Liver (tissue), 9 donors: ENCODE data around the gene IL2RA. TPM values are rescaled to one million over a fixed set of nuclear protein-coding genes. Genes with fewer than 3 reads are reported as not detected.

Experiments used
- DNase-seq: peaks from one replicate; pipeline ENCODE4 v3.0.0-alpha.2; 2017; ENCODE audit warnings: low spot score
- H3K27ac ChIP-seq, 2 donors: one replicate each; pipeline ENCODE4 v1.7.0; 2013; ENCODE audit warnings: inconsistent platforms in 2 of 2, low read length in 2 of 2, control low read depth in 1 of 2, low read depth in 1 of 2, mild to moderate bottlenecking in 1 of 2
- H3K27me3 ChIP-seq, 4 donors: one replicate each; pipeline versions ENCODE4 v1.6.1 to v1.7.0; 2013; ENCODE audit warnings: low read length in 3 of 4, inconsistent platforms in 1 of 4, mild to moderate bottlenecking in 1 of 4, moderate library complexity in 1 of 4; ENCODE audit not compliant: control insufficient read depth in 4 of 4, insufficient read depth in 4 of 4
- H3K36me3 ChIP-seq, 4 donors: one replicate each; pipeline versions ENCODE4 v1.6.1 to v1.7.0; 2013; ENCODE audit warnings: low read length in 3 of 4, mild to moderate bottlenecking in 3 of 4, low read depth in 1 of 4, moderate library complexity in 1 of 4; ENCODE audit not compliant: control insufficient read depth in 4 of 4, insufficient read depth in 3 of 4
- H3K4me1 ChIP-seq, 4 donors: one replicate each; pipeline versions ENCODE4 v1.6.1 to v1.7.0; 2013; ENCODE audit warnings: low read length in 3 of 4, mild to moderate bottlenecking in 3 of 4, moderate library complexity in 1 of 4; ENCODE audit not compliant: control insufficient read depth in 4 of 4, insufficient read depth in 4 of 4
- H3K4me3 ChIP-seq, 3 donors: one replicate each; pipeline versions ENCODE4 v1.6.1 to v1.7.0; 2013; ENCODE audit warnings: low read length in 3 of 3, control low read depth in 1 of 3, low read depth in 1 of 3, mild to moderate bottlenecking in 1 of 3
- H3K9ac ChIP-seq, 2 donors: one replicate each; pipeline ENCODE4 v1.7.0; 2013; ENCODE audit warnings: low read length in 2 of 2, mild to moderate bottlenecking in 2 of 2, moderate library complexity in 2 of 2, control low read depth in 1 of 2, low read depth in 1 of 2
- H3K9me3 ChIP-seq, 4 donors: one replicate each; pipeline versions ENCODE4 v1.6.1 to v1.7.0; 2013; ENCODE audit warnings: low read length in 3 of 4; ENCODE audit not compliant: control insufficient read depth in 4 of 4
- ATF3 ChIP-seq: IDR thresholded peaks from 2 replicates; pipeline ENCODE4 v1.6.1; 2016; ENCODE audit warnings: antibody characterized with exemption
- CTCF ChIP-seq: fragments of 150-350 bp; IDR thresholded peaks from 2 replicates; pipeline ENCODE4 v1.5.1; 2017; ENCODE audit warnings: improper control_type of control experiment, low read depth, low read length; ENCODE audit not compliant: missing input control
- EGR1 ChIP-seq, 2 donors: IDR thresholded peaks; 2 replicates each; pipeline ENCODE4 v1.6.1; 2016 to 2018; ENCODE audit warnings: antibody characterized with exemption in 2 of 2, low read depth in 2 of 2
- FOXA1 ChIP-seq: IDR thresholded peaks from 2 replicates; pipeline ENCODE4 v1.6.1; 2016; ENCODE audit warnings: antibody characterized with exemption
- FOXA2 ChIP-seq: IDR thresholded peaks from 2 replicates; pipeline ENCODE4 v1.6.1; 2016; ENCODE audit warnings: antibody characterized with exemption
- GABPA ChIP-seq, 2 donors: IDR thresholded peaks in 1 of 2; conservative IDR thresholded peaks in 1 of 2; 2 replicates each; pipeline ENCODE4 v1.6.1; 2016; ENCODE audit warnings: antibody characterized with exemption in 2 of 2, mild to moderate bottlenecking in 1 of 2, moderate library complexity in 1 of 2
- HNF4A ChIP-seq, 2 donors: conservative IDR thresholded peaks; 2 replicates each; pipeline ENCODE4 v1.6.1; 2016; ENCODE audit warnings: antibody characterized with exemption in 2 of 2, mild to moderate bottlenecking in 2 of 2
- HNF4G ChIP-seq: IDR thresholded peaks from 2 replicates; pipeline ENCODE4 v1.6.1; 2016; ENCODE audit warnings: antibody characterized with exemption
- JUND ChIP-seq, 2 donors: IDR thresholded peaks; 2 replicates each; pipeline ENCODE4 v1.6.1; 2016; ENCODE audit warnings: antibody characterized with exemption in 2 of 2
- MAX ChIP-seq: IDR thresholded peaks from 2 replicates; pipeline ENCODE4 v1.6.1; 2016; ENCODE audit warnings: antibody characterized with exemption
- NR2F2 ChIP-seq: IDR thresholded peaks from 2 replicates; pipeline ENCODE4 v1.6.1; 2016; ENCODE audit warnings: antibody characterized with exemption
- RAD21 ChIP-seq, 2 donors: IDR thresholded peaks; 2 replicates each; pipeline ENCODE4 v1.6.1; 2016; ENCODE audit warnings: antibody characterized with exemption in 2 of 2, mild to moderate bottlenecking in 2 of 2
- REST ChIP-seq: IDR thresholded peaks from 2 replicates; pipeline ENCODE4 v1.6.1; 2016; ENCODE audit warnings: antibody characterized with exemption, mild to moderate bottlenecking
- RXRA ChIP-seq, 2 donors: IDR thresholded peaks; 2 replicates each; pipeline ENCODE4 v1.6.1; 2017 to 2018; ENCODE audit warnings: antibody characterized with exemption in 2 of 2, mild to moderate bottlenecking in 1 of 2
- SP1 ChIP-seq: IDR thresholded peaks from 2 replicates; pipeline ENCODE4 v1.6.1; 2018; ENCODE audit warnings: antibody characterized with exemption, mild to moderate bottlenecking
- TAF1 ChIP-seq: conservative IDR thresholded peaks from 2 replicates; pipeline ENCODE4 v1.6.1; 2016; ENCODE audit warnings: antibody characterized with exemption, mild to moderate bottlenecking
- YY1 ChIP-seq: IDR thresholded peaks from 2 replicates; pipeline ENCODE4 v1.6.1; 2016; ENCODE audit warnings: antibody characterized with exemption, mild to moderate bottlenecking
- ZBTB33 ChIP-seq: IDR thresholded peaks from 2 replicates; pipeline ENCODE4 v1.6.1; 2016; ENCODE audit warnings: antibody characterized with exemption
- WGBS: extraction: QIAGEN DNeasy Blood & Tissue Kit; methylation state at CpG from one replicate; pipeline ENCODE4 v1.1.7; 2013; 5-methylcytosine and 5-hydroxymethylcytosine counted together
- polyA plus RNA-seq, 2 donors: library from polyadenylated mRNA; stranded (reverse) in 1 of 2; unstranded in 1 of 2; fragments of 200-250 nt in 1 of 2; fragments of >200 nt in 1 of 2; fragmentation: Nextera tagmentation in 1 of 2; extraction: Ambion mirVana in 1 of 2; gene quantifications; one replicate each; pipeline versions ENCODE4 v1.2.1 to v1.2.3, GENCODE V29; 2013 to 2015
- total RNA-seq, 2 donors: library from RNA; depleted of rRNA; stranded (reverse); fragments of >200 nt; gene quantifications; one replicate each; pipeline ENCODE4 v1.2.3, GENCODE V29; 2014
- donor health status: healthy.
- donor health status: healthy.
- donor health status: healthy.
- donor health status: healthy.
- donor health status: healthy.

Gene IL2RA
- total and polyA plus RNA-seq, 4 donors = 0.46 to 1.6 TPM; not detected in 2

- Histone ChIP-seq H3K27me3 (no peaks in the 10 kb centered on the region), H3K9me3 (no peaks in the 10 kb centered on the region), H3K27ac (no peak overlapping the region), H3K36me3 (no peaks in the 10 kb centered on the region), H3K4me3 (no peak overlapping the region), H3K4me1 (peaks cover 0 to 7% (median 2%) of the 10 kb centered on the region in 4 donors), H3K9ac (no peak overlapping the region)
- TF ChIP-seq NR2F2 = no peak
- TF ChIP-seq HNF4G = no peak
- no peak for TF ChIP-seq GABPA (IDR thresholded peaks at IDR 0.05 in 1 of 2, conservative IDR thresholded peaks at IDR 0.05 in 1 of 2)
- no peak for TF ChIP-seq MAX
- no peak for TF ChIP-seq ATF3
- TF ChIP-seq JUND (IDR thresholded peaks at IDR 0.05) = no peak
- no peak for TF ChIP-seq YY1
- TF ChIP-seq HNF4A (conservative IDR thresholded peaks at IDR 0.05) = no peak
- no peak for TF ChIP-seq ZBTB33
- TF ChIP-seq FOXA2 = no peak
- no peak for TF ChIP-seq RXRA (IDR thresholded peaks at IDR 0.05)
- TF ChIP-seq CTCF = no peak
- TF ChIP-seq SP1 = no peak
- TF ChIP-seq FOXA1 = no peak
- TF ChIP-seq TAF1 = no peak
- no peak for TF ChIP-seq EGR1 (IDR thresholded peaks at IDR 0.05; ENCODE audit: low read depth in 2 of 2)
- TF ChIP-seq REST = no peak
- TF ChIP-seq RAD21 (IDR thresholded peaks at IDR 0.05) = no peak
- DNase-seq = no peak
- 82% methylated on average over 9 of the region's 9 CpGs for WGBS
These were observed 20.6 kb upstream of the IL2RA start for GRCh38 chr10:6082496-6083395.
